GM19240 (cell line): ENCODE data around the gene NCAM2.

Experiments used
- DNase-seq: peaks from one replicate; pipeline ENCODE4 v3.0.0; 2011; ENCODE audit warnings: low spot score; ENCODE audit not compliant: insufficient read length

NCAM2 gene

GRCh38 chr21:21210552-21210951 lies 212.3 kb downstream of the NCAM2 start:
- DNase-seq: no peak

GRCh38 chr21:21213297-21213696 lies 215.1 kb downstream of the NCAM2 start:
- DNase-seq: no peak

- no peak for DNase-seq
These were observed 217.8 kb downstream of the NCAM2 start for GRCh38 chr21:21216047-21216446.

- no peak for DNase-seq
These were observed 228.3 kb downstream of the NCAM2 start for GRCh38 chr21:21226472-21226871.

- no peak for DNase-seq
These were observed 232.5 kb downstream of the NCAM2 start for GRCh38 chr21:21230672-21231071.

- DNase-seq: no peak
These were observed 233.7 kb downstream of the NCAM2 start for GRCh38 chr21:21231913-21232312.

- DNase-seq: no peak
These were observed 234.1 kb downstream of the NCAM2 start for GRCh38 chr21:21232320-21232719.

GRCh38 chr21:21233051-21233450 lies 234.8 kb downstream of the NCAM2 start:
- DNase-seq: no peak

GRCh38 chr21:21236996-21237395 lies 238.8 kb downstream of the NCAM2 start:
- no peak for DNase-seq

GRCh38 chr21:21238629-21239400 lies 240.6 kb downstream of the NCAM2 start:
- DNase-seq: no peak

GRCh38 chr21:21241391-21241790 lies 243.2 kb downstream of the NCAM2 start:
- no peak for DNase-seq

GRCh38 chr21:21246007-21246406 lies 247.8 kb downstream of the NCAM2 start:
- DNase-seq: no peak

- no peak for DNase-seq
These were observed 249.2 kb downstream of the NCAM2 start for GRCh38 chr21:21247424-21247823.

GRCh38 chr21:21262048-21262447 lies 263.8 kb downstream of the NCAM2 start:
- no peak for DNase-seq

- no peak for DNase-seq
These were observed 269.9 kb downstream of the NCAM2 start for GRCh38 chr21:21268061-21268471.

- DNase-seq: no peak
These were observed 270.7 kb downstream of the NCAM2 start for GRCh38 chr21:21268885-21269284.

- DNase-seq: no peak
These were observed 281.1 kb downstream of the NCAM2 start for GRCh38 chr21:21279193-21279901.

GRCh38 chr21:21283810-21284209 lies 285.6 kb downstream of the NCAM2 start:
- DNase-seq: no peak

- DNase-seq: no peak
These were observed 288.1 kb downstream of the NCAM2 start for GRCh38 chr21:21286170-21286798.

GRCh38 chr21:21290751-21291150 lies 292.5 kb downstream of the NCAM2 start:
- no peak for DNase-seq

GRCh38 chr21:21291883-21292569 lies 293.8 kb downstream of the NCAM2 start:
- DNase-seq: no peak

GRCh38 chr21:21295303-21295702 lies 297.1 kb downstream of the NCAM2 start:
- DNase-seq: no peak
